Activated CD8-positive, alpha-beta T cell treated with anti-CD3 and anti-CD28 coated beads for 36 hours (primary cell): Measurements from ENCODE around the gene TRPC4AP. TPM values are rescaled to one million over a fixed set of nuclear protein-coding genes. Genes with fewer than 3 reads are reported as not detected.

Source experiments
- ATAC-seq: fragments of 200-7000 bp; cut with Tn5 transposase; one replicate; pipeline ENCODE4 v1.10.0; 2021; ENCODE audit warnings: mild to moderate bottlenecking, moderate library complexity
- CTCF ChIA-PET: fragments of 350-600 bp; sonication (Branson Sonifier 250); formaldehyde crosslinking; loops from one replicate; lab custom pipeline; 2021; ENCODE audit warnings: antibody characterized with exemption; lab: Charles Lee
- POLR2A ChIA-PET: fragments of 350-600 bp; sonication (Branson Sonifier 250); formaldehyde crosslinking; loops from one replicate; lab custom pipeline; 2021; ENCODE audit warnings: antibody characterized with exemption; lab: Charles Lee
- DNase-seq: peaks from one replicate; pipeline ENCODE4 v3.0.0-alpha.2; 2020
- H3K27ac Mint-ChIP-seq: one replicate; pipeline ENCODE4 v1.8.0; 2021; ENCODE audit warnings: mild to moderate bottlenecking, mixed read lengths
- H3K27me3 Mint-ChIP-seq: one replicate; pipeline ENCODE4 v1.8.0; 2021; ENCODE audit warnings: mixed read lengths
- H3K36me3 Mint-ChIP-seq: one replicate; pipeline ENCODE4 v1.8.0; 2021; ENCODE audit warnings: low read depth, mixed read lengths
- H3K4me1 Mint-ChIP-seq: one replicate; pipeline ENCODE4 v1.8.0; 2021; ENCODE audit warnings: low read depth, mixed read lengths
- H3K4me3 Mint-ChIP-seq: one replicate; pipeline ENCODE4 v1.8.0; 2021; ENCODE audit warnings: mild to moderate bottlenecking, moderate library complexity, mixed read lengths
- H3K9me3 Mint-ChIP-seq: one replicate; pipeline ENCODE4 v1.8.0; 2021; ENCODE audit warnings: mixed read lengths
- intact Hi-C: fragments of 100-400 bp; cut with micrococcal nuclease; formaldehyde crosslinking; loops from one replicate; pipeline ENCODE4 v1.10.0; 2022
- total RNA-seq, 2 experiments: library from RNA; stranded (reverse); gene quantifications; one replicate each; pipeline ENCODE4 v1.2.3, GENCODE V29; 2021
- TF ChIP-seq, protein P1 (sequence below): fragments of 200-600 bp; IDR thresholded peaks from one replicate; pipeline ENCODE4 v1.8.0; 2022; ENCODE audit warnings: antibody characterized with exemption, mild to moderate bottlenecking

The TRPC4AP gene
- total RNA-seq, 2 experiments from 2014 or later = 34.2 to 38.2 TPM

DNA sequence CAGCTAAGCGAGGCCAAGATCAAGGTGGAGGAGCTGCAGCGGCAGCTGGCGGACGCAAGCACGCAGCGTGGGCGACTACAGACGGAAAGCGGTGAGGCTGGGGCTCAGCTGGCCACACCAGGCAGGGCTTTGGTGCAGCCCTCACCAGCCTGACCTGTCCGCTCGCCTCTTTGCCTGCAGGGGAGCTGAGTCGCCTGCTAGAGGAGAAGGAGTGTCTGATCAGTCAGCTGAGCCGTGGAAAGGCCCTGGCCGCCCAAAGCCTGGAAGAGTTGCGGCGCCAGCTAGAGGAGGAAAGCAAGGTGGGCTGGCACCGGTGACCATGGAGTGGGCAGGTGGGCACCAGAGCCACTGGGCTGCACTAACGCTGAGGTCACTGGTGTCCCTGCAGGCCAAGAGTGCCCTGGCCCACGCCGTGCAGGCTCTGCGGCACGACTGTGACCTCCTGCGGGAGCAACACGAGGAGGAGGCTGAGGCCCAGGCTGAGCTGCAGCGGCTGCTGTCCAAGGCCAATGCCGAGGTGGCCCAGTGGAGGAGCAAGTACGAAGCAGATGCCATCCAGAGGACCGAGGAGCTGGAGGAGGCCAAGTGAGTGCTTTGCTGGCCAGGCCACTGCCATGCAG lies 94.2 kb downstream of the TRPC4AP start:
- DNase-seq (no peak), ATAC-seq (no peak)
- Mint-ChIP-seq H3K4me3 (no peak overlapping the region), H3K4me1 (no peaks in the 10 kb centered on the region), H3K36me3 (peaks cover 21% of the 10 kb centered on the region), H3K9me3 (no peaks in the 10 kb centered on the region), H3K27ac (no peak overlapping the region), H3K27me3 (no peaks in the 10 kb centered on the region)
- TF ChIP-seq, protein P1, sequence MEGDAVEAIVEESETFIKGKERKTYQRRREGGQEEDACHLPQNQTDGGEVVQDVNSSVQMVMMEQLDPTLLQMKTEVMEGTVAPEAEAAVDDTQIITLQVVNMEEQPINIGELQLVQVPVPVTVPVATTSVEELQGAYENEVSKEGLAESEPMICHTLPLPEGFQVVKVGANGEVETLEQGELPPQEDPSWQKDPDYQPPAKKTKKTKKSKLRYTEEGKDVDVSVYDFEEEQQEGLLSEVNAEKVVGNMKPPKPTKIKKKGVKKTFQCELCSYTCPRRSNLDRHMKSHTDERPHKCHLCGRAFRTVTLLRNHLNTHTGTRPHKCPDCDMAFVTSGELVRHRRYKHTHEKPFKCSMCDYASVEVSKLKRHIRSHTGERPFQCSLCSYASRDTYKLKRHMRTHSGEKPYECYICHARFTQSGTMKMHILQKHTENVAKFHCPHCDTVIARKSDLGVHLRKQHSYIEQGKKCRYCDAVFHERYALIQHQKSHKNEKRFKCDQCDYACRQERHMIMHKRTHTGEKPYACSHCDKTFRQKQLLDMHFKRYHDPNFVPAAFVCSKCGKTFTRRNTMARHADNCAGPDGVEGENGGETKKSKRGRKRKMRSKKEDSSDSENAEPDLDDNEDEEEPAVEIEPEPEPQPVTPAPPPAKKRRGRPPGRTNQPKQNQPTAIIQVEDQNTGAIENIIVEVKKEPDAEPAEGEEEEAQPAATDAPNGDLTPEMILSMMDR = no peak
- ChIA-PET CTCF (interaction anchor here (1.7 kb wide), 1 partner anchor 125 kb away, joined by 6 read pairs; no protein-coding TSS in a partner anchor), POLR2A (interaction anchor here (0.6 to 1.1 kb wide), 2 partner anchors 9 to 76 kb away, joined by 3 read pairs; no protein-coding TSS in a partner anchor)
- intact Hi-C loops = no loop called here

DNA sequence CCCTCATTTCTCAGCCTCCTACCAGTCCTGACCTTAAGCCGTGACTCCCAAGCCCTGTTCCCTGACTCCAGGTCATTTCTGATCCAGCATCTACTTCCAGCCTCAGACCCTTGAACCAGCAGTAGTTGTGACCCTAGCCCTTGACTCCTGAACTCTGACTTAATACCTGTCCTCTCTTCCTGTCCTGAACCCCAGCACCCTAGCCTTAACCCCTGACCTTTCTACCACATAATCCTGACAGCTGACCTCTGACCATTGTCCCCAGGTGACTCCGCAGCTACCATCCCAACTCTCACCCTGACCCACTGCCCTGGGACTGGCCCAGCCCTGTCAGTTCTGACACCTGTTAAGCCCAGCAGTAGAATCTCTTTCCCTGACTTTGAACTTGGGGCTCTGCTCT lies 94.8 kb downstream of the TRPC4AP start:
- DNase-seq = no peak
- Mint-ChIP-seq H3K27ac (no peak overlapping the region), H3K4me3 (no peak overlapping the region), H3K4me1 (no peaks in the 10 kb centered on the region), H3K9me3 (no peaks in the 10 kb centered on the region), H3K27me3 (no peaks in the 10 kb centered on the region), H3K36me3 (peaks cover 21% of the 10 kb centered on the region)
- CTCF ChIA-PET = interaction anchor here (1.7 kb wide), 1 partner anchor 124 kb away, joined by 6 read pairs; no protein-coding TSS in a partner anchor
- TF ChIP-seq, protein P1 = no peak
- no peak for ATAC-seq
- POLR2A ChIA-PET = interaction anchor here (0.6 kb wide), 1 partner anchor 10 kb away, joined by 3 read pairs; no protein-coding TSS in a partner anchor
- intact Hi-C loops = no loop called here

DNA sequence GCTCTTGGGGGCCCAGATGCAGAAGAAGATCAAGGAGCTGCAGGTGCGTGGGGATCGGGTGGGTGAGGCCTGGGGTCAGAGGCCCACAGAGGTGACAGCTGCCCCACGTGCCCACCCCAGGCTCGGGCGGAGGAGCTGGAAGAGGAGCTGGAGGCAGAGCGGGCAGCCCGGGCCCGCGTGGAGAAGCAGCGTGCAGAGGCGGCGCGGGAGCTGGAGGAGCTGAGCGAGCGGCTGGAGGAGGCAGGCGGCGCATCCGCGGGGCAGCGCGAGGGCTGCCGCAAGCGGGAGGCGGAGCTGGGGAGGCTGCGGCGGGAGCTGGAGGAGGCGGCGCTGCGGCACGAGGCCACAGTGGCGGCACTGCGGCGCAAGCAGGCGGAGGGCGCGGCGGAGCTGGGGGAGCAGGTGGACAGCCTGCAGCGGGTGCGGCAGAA lies 95.5 kb downstream of the TRPC4AP start:
- TF ChIP-seq, protein P1 = no peak
- intact Hi-C loops = no loop called here
- Mint-ChIP-seq H3K9me3 (no peaks in the 10 kb centered on the region), H3K4me3 (no peak overlapping the region), H3K36me3 (peaks cover 21% of the 10 kb centered on the region), H3K27me3 (no peaks in the 10 kb centered on the region), H3K27ac (no peak overlapping the region), H3K4me1 (no peaks in the 10 kb centered on the region)
- DNase-seq (no peak), ATAC-seq (no peak)
- ChIA-PET CTCF (interaction anchor here (1.7 kb wide), 1 partner anchor 123 kb away, joined by 6 read pairs; no protein-coding TSS in a partner anchor), POLR2A (no interaction called here)

DNA sequence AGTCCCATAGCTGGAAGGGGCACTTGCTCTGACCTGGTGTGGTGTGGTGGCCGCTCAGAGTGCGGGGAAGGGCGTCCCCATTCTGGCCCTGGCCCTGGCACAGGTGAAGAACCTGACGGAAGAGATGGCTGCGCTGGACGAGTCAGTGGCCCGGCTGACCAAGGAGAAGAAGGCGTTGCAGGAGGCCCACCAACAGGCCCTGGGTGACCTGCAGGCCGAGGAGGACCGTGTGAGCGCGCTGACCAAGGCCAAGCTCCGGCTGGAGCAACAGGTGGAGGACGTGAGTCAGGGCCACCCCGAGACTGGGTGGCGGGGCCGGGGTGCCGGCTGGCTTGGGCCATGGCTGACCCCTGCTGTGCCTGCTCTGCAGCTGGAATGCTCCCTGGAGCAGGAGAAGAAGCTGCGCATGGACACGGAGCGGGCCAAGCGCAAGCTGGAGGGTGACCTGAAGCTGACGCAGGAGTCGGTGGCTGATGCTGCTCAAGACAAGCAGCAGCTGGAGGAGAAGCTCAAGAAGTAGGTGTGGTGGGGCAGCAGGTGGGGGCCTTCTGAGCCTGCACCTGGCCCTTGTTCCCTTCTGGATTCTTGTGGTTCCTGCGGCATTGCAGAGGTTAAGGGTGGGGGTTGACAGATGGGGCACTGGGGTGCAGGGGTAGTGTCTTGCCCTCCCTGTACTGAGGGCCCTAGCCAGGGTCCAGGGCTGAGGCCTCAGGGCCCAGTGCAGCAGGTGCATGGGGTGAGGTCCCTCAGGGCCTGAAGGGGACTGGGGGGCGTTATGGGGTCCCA lies 96.2 kb downstream of the TRPC4AP start:
- no peak for DNase-seq
- Mint-ChIP-seq H3K9me3 (no peaks in the 10 kb centered on the region), H3K36me3 (peaks cover 19% of the 10 kb centered on the region), H3K4me3 (no peak overlapping the region), H3K4me1 (no peaks in the 10 kb centered on the region), H3K27me3 (no peaks in the 10 kb centered on the region), H3K27ac (no peak overlapping the region)
- TF ChIP-seq, protein P1 = no peak
- intact Hi-C loops = no loop called here
- no peak for ATAC-seq
- POLR2A ChIA-PET = interaction anchor here (0.6 kb wide), 1 partner anchor 1012 kb away, joined by 3 read pairs; no protein-coding TSS in a partner anchor
- CTCF ChIA-PET = no interaction called here
